IMR-90 (cell line): ENCODE data around the gene SGPL1. TPM values are rescaled to one million over a fixed set of nuclear protein-coding genes. Genes with fewer than 3 reads are reported as not detected.
A peak's percentile ranks its signal among the peaks of the same experiment; 100 is the strongest.

ENCODE experiments used
- ATAC-seq: fragments of 200-7000 bp; cut with Tn5 transposase; 2 replicates; pipeline ENCODE4 v1.9.1; 2020; ENCODE audit warnings: low read depth, mild to moderate bottlenecking, moderate library complexity
- BruUV-seq: library from RNA; stranded (reverse); fragments of 400-500 nt; replicated peaks from 2 replicates; lab custom pipeline; 2021; lab: Mats Ljungman, UMichigan
- CTCF ChIA-PET: fragments of 300-600 bp; formaldehyde crosslinking; extraction: SDS; loops from one replicate; lab custom pipeline; 2021; ENCODE audit warnings: antibody characterized with exemption; lab: Yijun Ruan, JAX
- POLR2A ChIA-PET: fragments of 300-600 bp; sonication (Branson Sonifier 250); formaldehyde crosslinking; loops from one replicate; lab custom pipeline; 2022; ENCODE audit warnings: antibody characterized with exemption; ENCODE audit not compliant: unreplicated experiment; lab: Charles Lee
- DNase-seq: peaks from one replicate; pipeline ENCODE4 v3.0.0; 2013
- H2AFZ ChIP-seq: replicated peaks from 2 replicates; pipeline ENCODE3; 2013; ENCODE audit warnings: low read length, mild to moderate bottlenecking; ENCODE audit not compliant: poor library complexity
- H2AK5ac ChIP-seq: 2 replicates; pipeline ENCODE4 v1.6.1; 2013; ENCODE audit warnings: low read depth, low read length, inconsistent platforms
- H2AK9ac ChIP-seq: replicated peaks from 2 replicates; pipeline ENCODE3; 2013; ENCODE audit warnings: mild to moderate bottlenecking, low read depth, low read length, moderate library complexity; ENCODE audit not compliant: poor library complexity
- H2BK120ac ChIP-seq: 2 replicates; pipeline ENCODE4 v1.6.1; 2013; ENCODE audit warnings: low read depth, low read length, inconsistent platforms
- H2BK15ac ChIP-seq: 3 replicates; pipeline ENCODE4 v1.6.1; 2013; ENCODE audit warnings: low read depth, low read length, inconsistent platforms
- H2BK20ac ChIP-seq: 2 replicates; pipeline ENCODE4 v1.6.1; 2013; ENCODE audit warnings: low read depth, mild to moderate bottlenecking, inconsistent platforms, low read length, moderate library complexity
- H2BK5ac ChIP-seq: 2 replicates; pipeline ENCODE4 v1.6.1; 2013; ENCODE audit warnings: mild to moderate bottlenecking, low read depth, low read length, inconsistent platforms; ENCODE audit not compliant: poor library complexity, severe bottlenecking
- H3K14ac ChIP-seq: replicated peaks from 2 replicates; pipeline ENCODE4 v1.6.1; 2013; ENCODE audit warnings: low read depth, low read length, inconsistent platforms
- H3K18ac ChIP-seq: 2 replicates; pipeline ENCODE4 v1.6.1; 2013; ENCODE audit warnings: low read depth, low read length, control low read depth
- H3K23ac ChIP-seq: 2 replicates; pipeline ENCODE4 v1.6.1; 2013; ENCODE audit warnings: low read depth, low read length, inconsistent platforms
- H3K27ac ChIP-seq: 2 replicates; pipeline ENCODE4 v1.5.1; 2013; ENCODE audit warnings: mild to moderate bottlenecking, control low read depth, low read length; ENCODE audit not compliant: insufficient read depth
- H3K27me3 ChIP-seq: 2 replicates; pipeline ENCODE4 v1.6.1; 2013; ENCODE audit warnings: low read length; ENCODE audit not compliant: control insufficient read depth, insufficient read depth
- H3K36me3 ChIP-seq: 2 replicates; pipeline ENCODE4 v1.6.1; 2013; ENCODE audit warnings: low read length, mixed read lengths; ENCODE audit not compliant: control insufficient read depth, insufficient read depth
- H3K4ac ChIP-seq: 2 replicates; pipeline ENCODE4 v1.6.1; 2013; ENCODE audit warnings: low read depth, low read length, inconsistent platforms
- H3K4me1 ChIP-seq: 2 replicates; pipeline ENCODE4 v1.6.1; 2013; ENCODE audit warnings: low read length, mixed read lengths; ENCODE audit not compliant: control insufficient read depth, insufficient read depth
- H3K4me2 ChIP-seq: 2 replicates; pipeline ENCODE4 v1.6.1; 2013; ENCODE audit warnings: low read depth, mild to moderate bottlenecking, control low read depth, low read length, moderate library complexity
- H3K4me3 ChIP-seq: 2 replicates; pipeline ENCODE4 v1.5.1; 2013; ENCODE audit warnings: low read depth, mild to moderate bottlenecking, control low read depth, low read length, moderate library complexity; ENCODE audit not compliant: insufficient read depth
- H3K56ac ChIP-seq: 2 replicates; pipeline ENCODE4 v1.6.1; 2013; ENCODE audit warnings: low read length, inconsistent platforms; ENCODE audit not compliant: insufficient read depth; ENCODE audit errors: extremely low read depth
- H3K79me1 ChIP-seq, 2 experiments: 2 replicates each; pipeline ENCODE4 v1.6.1; 2013; ENCODE audit warnings: low read length in 2 of 2, inconsistent platforms in 1 of 2, low read depth in 1 of 2
- H3K9ac ChIP-seq: 2 replicates; pipeline ENCODE4 v1.6.1; 2013; ENCODE audit warnings: low read depth, low read length, control low read depth
- H3K9me1 ChIP-seq: 2 replicates; pipeline ENCODE4 v1.6.1; 2013; ENCODE audit warnings: low read length, inconsistent platforms; ENCODE audit not compliant: insufficient read depth
- H3K9me3 ChIP-seq: 2 replicates; pipeline ENCODE4 v1.6.1; 2013; ENCODE audit warnings: low read length; ENCODE audit not compliant: control insufficient read depth, insufficient read depth
- H4K20me1 ChIP-seq: 2 replicates; pipeline ENCODE4 v1.6.1; 2013; ENCODE audit warnings: low read length, inconsistent platforms; ENCODE audit not compliant: insufficient read depth
- H4K5ac ChIP-seq: 2 replicates; pipeline ENCODE4 v1.6.1; 2013; ENCODE audit warnings: mild to moderate bottlenecking, low read depth, low read length, control low read depth
- H4K8ac ChIP-seq, 2 experiments: 2 replicates each; pipeline ENCODE4 v1.6.1; 2013; ENCODE audit warnings: low read depth in 2 of 2, low read length in 2 of 2, control low read depth in 1 of 2, inconsistent platforms in 1 of 2
- H4K91ac ChIP-seq: 2 replicates; pipeline ENCODE4 v1.6.1; 2013; ENCODE audit warnings: low read depth, low read length, inconsistent platforms; ENCODE audit not compliant: insufficient read depth
- CEBPB ChIP-seq: IDR thresholded peaks from 2 replicates; pipeline ENCODE4 v1.6.1; 2012; ENCODE audit warnings: low read depth, low read length, improper control_type of control experiment
- CTCF ChIP-seq: conservative IDR thresholded peaks from 2 replicates; pipeline ENCODE4 v1.5.1; 2012; ENCODE audit warnings: mild to moderate bottlenecking, low read depth, low read length, improper control_type of control experiment
- FOS ChIP-seq: fragments of 150-350 bp; IDR thresholded peaks from 2 replicates; pipeline ENCODE4 v1.6.1; 2016; ENCODE audit warnings: low read depth, low read length
- MAZ ChIP-seq: IDR thresholded peaks from 2 replicates; pipeline ENCODE4 v1.6.1; 2012; ENCODE audit warnings: low read depth, mild to moderate bottlenecking, low read length, improper control_type of control experiment, moderate library complexity, borderline replicate concordance
- MXI1 ChIP-seq: IDR thresholded peaks from 2 replicates; pipeline ENCODE4 v1.6.1; 2012; ENCODE audit warnings: low read depth, mild to moderate bottlenecking, low read length, moderate library complexity, borderline replicate concordance
- NFE2L2 ChIP-seq: fragments of 150-350 bp; IDR thresholded peaks from 2 replicates; pipeline ENCODE4 v1.6.1; 2016; ENCODE audit warnings: low read depth, mild to moderate bottlenecking, low read length
- POLR2A ChIP-seq: IDR thresholded peaks from 2 replicates; pipeline ENCODE4 v1.6.1; 2012; ENCODE audit warnings: mild to moderate bottlenecking, low read depth, low read length
- RAD21 ChIP-seq: IDR thresholded peaks from 2 replicates; pipeline ENCODE4 v1.6.1; 2012; ENCODE audit warnings: low read length, improper control_type of control experiment
- RCOR1 ChIP-seq: IDR thresholded peaks from 2 replicates; pipeline ENCODE4 v1.6.1; 2012; ENCODE audit warnings: mild to moderate bottlenecking, low read length, improper control_type of control experiment; ENCODE audit not compliant: insufficient replicate concordance
- RFX5 ChIP-seq: IDR thresholded peaks from 2 replicates; pipeline ENCODE4 v1.8.0; 2012; ENCODE audit warnings: low read depth, mild to moderate bottlenecking, low read length, moderate library complexity
- USF2 ChIP-seq: fragments of 150-350 bp; IDR thresholded peaks from 2 replicates; pipeline ENCODE4 v1.6.1; 2017; ENCODE audit warnings: mild to moderate bottlenecking, antibody characterized with exemption, low read length, low read depth
- WGBS, 2 experiments: methylation state at CpG; one replicate each; pipeline versions ENCODE4 v1.1.5 to v1.1.7; 2013; ENCODE audit warnings: missing lambda C conversion rate in 2 of 2; ENCODE audit not compliant: insufficient read length in 1 of 2; ENCODE audit errors: extremely low coverage in 2 of 2; 5-methylcytosine and 5-hydroxymethylcytosine counted together
- dilution Hi-C: fragments of 300-500 bp; cut with HindIII; formaldehyde crosslinking; loops from one replicate; pipeline ENCODE4 v1.14.3; 2018; ENCODE audit warnings: low sequenced_read_pairs; ENCODE audit not compliant: unreplicated experiment
- in situ Hi-C: fragments of 300-500 bp; cut with MboI; formaldehyde crosslinking; loops from 3 replicates; pipeline ENCODE4 v1.14.3; 2019; ENCODE audit warnings: low sequenced_read_pairs, inconsistent platforms, mixed read lengths
- intact Hi-C: fragments of 100-400 bp; cut with micrococcal nuclease; formaldehyde crosslinking; loops from 2 replicates; pipeline ENCODE4 v1.10.0; 2022
- polyA plus RNA-seq, 3 experiments: library from polyadenylated mRNA; depleted of rRNA; stranded (reverse); fragments of >200 nt; gene quantifications; 2 replicates each; pipeline ENCODE4 v1.2.3, GENCODE V29; 2012; ENCODE audit warnings: low replicate concordance in 1 of 3
- total RNA-seq: library from RNA; depleted of rRNA; stranded (reverse); fragments of >200 nt; gene quantifications from 2 replicates; pipeline ENCODE4 v1.2.3, GENCODE V29; 2012

The SGPL1 gene
- total and polyA plus RNA-seq, 2 of the 4 experiments (the other 2 are of a cell fraction) = 12.2 to 26.7 TPM

DNA sequence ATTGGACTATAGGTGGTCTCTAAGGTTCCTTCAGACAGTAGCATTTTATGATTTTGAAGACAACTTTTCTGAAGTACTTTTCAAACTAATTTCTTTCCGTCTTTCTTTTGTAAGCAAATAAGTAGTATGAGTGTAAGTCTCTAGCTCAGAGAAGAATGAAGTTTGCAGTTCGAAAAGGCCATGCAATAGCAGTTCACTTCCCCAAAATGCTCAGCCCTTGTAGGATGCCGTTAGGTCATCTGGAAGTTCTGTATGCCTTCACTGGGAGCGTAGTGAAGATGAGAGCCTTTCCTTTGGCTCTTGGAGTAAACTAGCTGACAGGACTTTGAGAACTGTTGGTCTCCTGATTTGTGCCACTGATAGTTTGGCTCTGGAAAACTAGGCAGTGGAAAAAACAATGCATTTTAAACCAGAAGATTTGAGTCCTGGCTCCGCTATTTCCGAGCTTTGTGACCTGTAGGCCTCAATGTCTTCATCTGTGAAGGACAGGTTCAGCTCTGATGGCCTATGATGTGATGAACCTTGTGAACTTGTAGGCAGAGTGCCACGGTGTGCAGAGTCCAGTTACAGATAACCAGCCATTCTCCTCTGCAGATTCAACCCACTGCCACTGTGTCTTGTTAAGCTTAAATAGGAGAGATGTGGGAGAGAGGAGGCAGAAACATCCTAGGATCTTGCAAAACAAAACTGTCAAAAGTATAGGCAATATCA lies 18.8 kb downstream of the SGPL1 start:
- H3K27me3 ChIP-seq = no peaks in the 10 kb centered on the region
- H2AK9ac ChIP-seq = no peak overlapping the region
- H2BK15ac ChIP-seq = peak overlapping the region; percentile 44; the same call in 1 of the 3 replicates
- DNase-seq (no peak), ATAC-seq (no peak)
- H2BK20ac ChIP-seq = peak overlapping the region; percentile 57; the same call in 1 of the 2 replicates
- peak overlapping the region in 1 of 2 experiments; percentile 31; a peak in 2 of 4 replicates for H4K8ac ChIP-seq
- H3K4ac ChIP-seq = peak overlapping the region; percentile 74
- in situ Hi-C loops (no loop called here), intact Hi-C loops (no loop called here), dilution Hi-C loops (no loop called here)
- H4K20me1 ChIP-seq = peaks cover 3% of the 10 kb centered on the region; the same call in 1 of the 2 replicates
- H3K79me1 ChIP-seq = peaks cover 41 to 61% of the 10 kb centered on the region in 2 experiments
- peaks cover 2% of the 10 kb centered on the region; the same call in 1 of the 2 replicates for H3K36me3 ChIP-seq
- peak overlapping the region; percentile 36; the same call in 1 of the 2 replicates for H2AK5ac ChIP-seq
- H4K91ac ChIP-seq = no peak overlapping the region
- H3K27ac ChIP-seq = no peak overlapping the region
- H3K23ac ChIP-seq = peak overlapping the region; percentile 50; the same call in 1 of the 2 replicates
- H3K18ac ChIP-seq = peak overlapping the region; percentile 57; the same call in 1 of the 2 replicates
- H3K14ac ChIP-seq = peak overlapping the region; percentile 38
- H2BK5ac ChIP-seq = no peak overlapping the region
- no peak overlapping the region for H3K4me3 ChIP-seq
- 80% methylated on average over 1 of the region's 7 CpGs; no CpG with 5 or more reads in 1 of the 2 experiments for WGBS, 2 experiments
- TF ChIP-seq RFX5 (no peak), MXI1 (no peak), CEBPB (no peak), RCOR1 (no peak), MAZ (no peak), USF2 (no peak), CTCF (no peak), FOS (no peak), NFE2L2 (no peak), RAD21 (no peak), POLR2A (no peak)
- peaks cover 25% of the 10 kb centered on the region for H3K4me1 ChIP-seq
- H2AFZ ChIP-seq = no peak overlapping the region
- no TSS peak for BruUV-seq
- H3K9me1 ChIP-seq = peaks cover 9% of the 10 kb centered on the region; the same call in 1 of the 2 replicates
- no peak overlapping the region; the same call in 1 of the 2 replicates for H3K4me2 ChIP-seq
- H4K5ac ChIP-seq = peak overlapping the region; percentile 42; the same call in 1 of the 2 replicates
- ChIA-PET POLR2A (no interaction called here), CTCF (interaction anchor here (1.0 kb wide), 1 partner anchor 12 kb away, joined by 3 read pairs; no protein-coding TSS in a partner anchor)
- H3K9ac ChIP-seq = no peak overlapping the region
- H2BK120ac ChIP-seq = peak overlapping the region; percentile 55
- peaks cover 3% of the 10 kb centered on the region for H3K9me3 ChIP-seq
- no peak overlapping the region for H3K56ac ChIP-seq
